Neural crest cell (in vitro differentiated cells): ENCODE results near the gene PEAR1. TPM values are rescaled to one million over a fixed set of nuclear protein-coding genes. Genes with fewer than 3 reads are reported as not detected.
A peak's percentile ranks its signal among the peaks of the same experiment; 100 is the strongest.

Experiments
- DNase-seq: peaks from one replicate; pipeline ENCODE4 v3.0.0; 2021; ENCODE audit warnings: low read depth, mixed read lengths, low spot score
- H3K27ac Mint-ChIP-seq: one replicate; pipeline ENCODE4 v1.8.0; 2021; ENCODE audit warnings: mild to moderate bottlenecking, mixed read lengths; ENCODE audit not compliant: unreplicated experiment
- H3K27me3 Mint-ChIP-seq: 2 replicates; pipeline ENCODE4 v1.8.0; 2021; ENCODE audit warnings: low read depth, mild to moderate bottlenecking, mixed read lengths
- H3K36me3 Mint-ChIP-seq: 2 replicates; pipeline ENCODE4 v1.8.0; 2021; ENCODE audit warnings: low read depth, mild to moderate bottlenecking, mixed read lengths
- H3K4me1 Mint-ChIP-seq: 2 replicates; pipeline ENCODE4 v1.8.0; 2021; ENCODE audit warnings: mixed read lengths
- H3K4me3 Mint-ChIP-seq: one replicate; pipeline ENCODE4 v1.8.0; 2021; ENCODE audit warnings: mild to moderate bottlenecking, mixed read lengths
- H3K9me3 Mint-ChIP-seq: 2 replicates; pipeline ENCODE4 v1.8.0; 2021; ENCODE audit warnings: mixed read lengths
- long read RNA-seq: library from polyadenylated mRNA; unstranded; transcript quantifications from one replicate; pipeline ENCODE4 v2.0.0, GENCODE V29; 2020
- total RNA-seq: library from RNA; stranded (reverse); gene quantifications from 2 replicates; pipeline ENCODE4 v1.2.1, GENCODE V29; 2021
- TF ChIP-seq, protein P1 (sequence below): fragments of 200-600 bp; sonication (generic); conservative IDR thresholded peaks from 2 replicates; pipeline ENCODE4 v1.5.0; 2021; ENCODE audit warnings: antibody characterized with exemption, mild to moderate bottlenecking

The PEAR1 gene, protein sequence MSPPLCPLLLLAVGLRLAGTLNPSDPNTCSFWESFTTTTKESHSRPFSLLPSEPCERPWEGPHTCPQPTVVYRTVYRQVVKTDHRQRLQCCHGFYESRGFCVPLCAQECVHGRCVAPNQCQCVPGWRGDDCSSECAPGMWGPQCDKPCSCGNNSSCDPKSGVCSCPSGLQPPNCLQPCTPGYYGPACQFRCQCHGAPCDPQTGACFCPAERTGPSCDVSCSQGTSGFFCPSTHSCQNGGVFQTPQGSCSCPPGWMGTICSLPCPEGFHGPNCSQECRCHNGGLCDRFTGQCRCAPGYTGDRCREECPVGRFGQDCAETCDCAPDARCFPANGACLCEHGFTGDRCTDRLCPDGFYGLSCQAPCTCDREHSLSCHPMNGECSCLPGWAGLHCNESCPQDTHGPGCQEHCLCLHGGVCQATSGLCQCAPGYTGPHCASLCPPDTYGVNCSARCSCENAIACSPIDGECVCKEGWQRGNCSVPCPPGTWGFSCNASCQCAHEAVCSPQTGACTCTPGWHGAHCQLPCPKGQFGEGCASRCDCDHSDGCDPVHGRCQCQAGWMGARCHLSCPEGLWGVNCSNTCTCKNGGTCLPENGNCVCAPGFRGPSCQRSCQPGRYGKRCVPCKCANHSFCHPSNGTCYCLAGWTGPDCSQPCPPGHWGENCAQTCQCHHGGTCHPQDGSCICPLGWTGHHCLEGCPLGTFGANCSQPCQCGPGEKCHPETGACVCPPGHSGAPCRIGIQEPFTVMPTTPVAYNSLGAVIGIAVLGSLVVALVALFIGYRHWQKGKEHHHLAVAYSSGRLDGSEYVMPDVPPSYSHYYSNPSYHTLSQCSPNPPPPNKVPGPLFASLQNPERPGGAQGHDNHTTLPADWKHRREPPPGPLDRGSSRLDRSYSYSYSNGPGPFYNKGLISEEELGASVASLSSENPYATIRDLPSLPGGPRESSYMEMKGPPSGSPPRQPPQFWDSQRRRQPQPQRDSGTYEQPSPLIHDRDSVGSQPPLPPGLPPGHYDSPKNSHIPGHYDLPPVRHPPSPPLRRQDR
- 6.8 and 6.9 TPM in 2 replicates for total RNA-seq
- long read RNA-seq: 0 reads

DNA sequence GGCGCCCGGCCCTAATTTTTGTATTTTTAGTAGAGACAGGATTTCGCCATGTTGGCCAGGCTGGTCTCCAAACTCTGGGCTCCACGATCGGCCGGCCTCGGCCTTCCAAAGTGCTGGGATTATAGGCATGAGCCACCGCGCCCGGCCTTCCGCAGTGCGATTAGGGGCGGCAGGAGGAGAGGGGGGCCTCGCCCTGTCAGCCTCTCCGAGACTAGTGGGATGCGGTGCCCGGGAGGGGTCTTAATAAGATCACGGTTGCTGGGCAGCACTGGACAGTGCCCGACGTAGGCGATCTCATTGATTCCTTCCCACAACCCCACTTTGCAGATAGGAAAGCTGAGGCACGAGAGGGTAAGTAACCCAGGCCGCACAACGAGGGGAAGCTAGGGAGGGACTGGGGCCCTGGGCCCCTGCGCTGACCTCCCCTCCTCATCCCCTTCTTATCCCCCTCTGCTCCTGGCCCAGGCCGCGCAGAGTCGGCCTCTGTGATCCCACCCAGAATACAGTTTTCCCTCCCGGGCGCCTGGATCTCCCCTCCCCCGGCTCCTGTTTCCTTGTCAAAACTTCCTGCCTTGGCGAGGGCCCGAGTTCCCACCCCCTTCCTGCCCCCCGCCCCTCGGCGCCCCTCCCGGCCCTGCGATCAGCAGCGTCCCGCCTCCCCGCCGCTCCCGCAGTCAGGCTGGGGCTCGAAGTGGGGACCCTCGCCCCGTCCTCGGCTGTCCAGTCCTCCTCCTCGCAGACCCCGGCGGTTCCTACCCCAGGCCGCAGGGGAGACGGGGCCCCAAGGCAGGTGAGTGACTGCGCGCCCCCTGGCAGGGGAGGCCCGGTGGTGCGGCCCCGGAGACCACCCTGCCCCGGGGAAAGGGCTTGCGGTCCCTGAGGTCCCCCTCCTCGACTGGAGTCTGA lies at the start of gene PEAR1:
PEAR1 (plus strand) TSS at position 671 of the 906 bp plus-strand sequence. CDS start 10,209 bp downstream, outside the sequence.
- Mint-ChIP-seq H3K4me3 (peak within 1 kb of the TSS; percentile 67), H3K4me1 (peaks cover 52% of the 10 kb centered on the region), H3K36me3 (no peaks in the 10 kb centered on the region), H3K9me3 (no peaks in the 10 kb centered on the region), H3K27me3 (peaks cover 71% of the 10 kb centered on the region), H3K27ac (no peak within 1 kb of the TSS)
- TF ChIP-seq, protein P1, sequence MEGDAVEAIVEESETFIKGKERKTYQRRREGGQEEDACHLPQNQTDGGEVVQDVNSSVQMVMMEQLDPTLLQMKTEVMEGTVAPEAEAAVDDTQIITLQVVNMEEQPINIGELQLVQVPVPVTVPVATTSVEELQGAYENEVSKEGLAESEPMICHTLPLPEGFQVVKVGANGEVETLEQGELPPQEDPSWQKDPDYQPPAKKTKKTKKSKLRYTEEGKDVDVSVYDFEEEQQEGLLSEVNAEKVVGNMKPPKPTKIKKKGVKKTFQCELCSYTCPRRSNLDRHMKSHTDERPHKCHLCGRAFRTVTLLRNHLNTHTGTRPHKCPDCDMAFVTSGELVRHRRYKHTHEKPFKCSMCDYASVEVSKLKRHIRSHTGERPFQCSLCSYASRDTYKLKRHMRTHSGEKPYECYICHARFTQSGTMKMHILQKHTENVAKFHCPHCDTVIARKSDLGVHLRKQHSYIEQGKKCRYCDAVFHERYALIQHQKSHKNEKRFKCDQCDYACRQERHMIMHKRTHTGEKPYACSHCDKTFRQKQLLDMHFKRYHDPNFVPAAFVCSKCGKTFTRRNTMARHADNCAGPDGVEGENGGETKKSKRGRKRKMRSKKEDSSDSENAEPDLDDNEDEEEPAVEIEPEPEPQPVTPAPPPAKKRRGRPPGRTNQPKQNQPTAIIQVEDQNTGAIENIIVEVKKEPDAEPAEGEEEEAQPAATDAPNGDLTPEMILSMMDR: no peak
- DNase-seq: peak; percentile 25

DNA sequence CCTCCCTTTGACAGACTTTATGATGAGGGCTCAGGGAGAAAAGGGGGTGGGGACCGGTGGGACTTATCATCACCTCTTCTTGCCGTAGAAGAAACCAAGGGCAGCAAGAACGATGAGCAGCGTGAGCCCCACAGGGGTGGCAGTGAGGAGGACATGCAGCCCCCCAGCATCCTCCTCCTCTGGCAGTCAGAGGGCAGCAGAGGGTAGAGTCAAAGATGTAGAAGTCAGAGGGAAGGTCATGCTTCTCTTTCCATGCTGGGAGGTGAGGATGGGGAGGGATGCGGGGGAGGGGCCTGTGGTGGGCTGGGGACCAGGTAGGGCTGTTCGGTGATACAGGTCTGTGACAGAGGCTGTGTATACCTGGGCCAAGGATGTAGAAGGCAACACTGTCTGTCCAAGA lies 49.4 kb upstream of the PEAR1 start:
- DNase-seq: no peak
- Mint-ChIP-seq H3K36me3 (no peaks in the 10 kb centered on the region), H3K4me1 (peaks cover 6% of the 10 kb centered on the region), H3K27ac (no peak overlapping the region), H3K4me3 (no peak overlapping the region), H3K9me3 (peaks cover 6% of the 10 kb centered on the region), H3K27me3 (peaks cover 76% of the 10 kb centered on the region)
- TF ChIP-seq, protein P1: no peak

DNA sequence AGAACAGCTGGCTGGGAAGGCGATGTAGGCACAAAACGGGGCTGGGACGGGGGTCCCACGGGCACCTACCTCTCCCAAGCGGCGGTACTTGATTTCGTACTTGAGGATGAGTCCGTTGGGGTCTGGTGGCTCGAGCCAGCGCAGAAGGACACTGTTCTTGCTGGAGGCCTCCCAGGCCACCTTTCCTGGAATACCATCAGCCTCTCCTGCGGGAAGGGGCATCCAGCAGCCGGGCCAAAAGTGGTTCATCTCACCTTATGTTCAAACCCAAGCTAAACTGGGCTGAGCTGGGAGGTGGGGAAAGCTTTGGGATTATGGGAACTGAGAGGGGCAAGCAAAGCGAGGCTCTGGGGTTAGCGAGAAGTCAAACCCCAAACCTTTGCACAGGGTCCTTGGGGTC lies 48.9 kb upstream of the PEAR1 start:
- TF ChIP-seq, protein P1: no peak

DNA sequence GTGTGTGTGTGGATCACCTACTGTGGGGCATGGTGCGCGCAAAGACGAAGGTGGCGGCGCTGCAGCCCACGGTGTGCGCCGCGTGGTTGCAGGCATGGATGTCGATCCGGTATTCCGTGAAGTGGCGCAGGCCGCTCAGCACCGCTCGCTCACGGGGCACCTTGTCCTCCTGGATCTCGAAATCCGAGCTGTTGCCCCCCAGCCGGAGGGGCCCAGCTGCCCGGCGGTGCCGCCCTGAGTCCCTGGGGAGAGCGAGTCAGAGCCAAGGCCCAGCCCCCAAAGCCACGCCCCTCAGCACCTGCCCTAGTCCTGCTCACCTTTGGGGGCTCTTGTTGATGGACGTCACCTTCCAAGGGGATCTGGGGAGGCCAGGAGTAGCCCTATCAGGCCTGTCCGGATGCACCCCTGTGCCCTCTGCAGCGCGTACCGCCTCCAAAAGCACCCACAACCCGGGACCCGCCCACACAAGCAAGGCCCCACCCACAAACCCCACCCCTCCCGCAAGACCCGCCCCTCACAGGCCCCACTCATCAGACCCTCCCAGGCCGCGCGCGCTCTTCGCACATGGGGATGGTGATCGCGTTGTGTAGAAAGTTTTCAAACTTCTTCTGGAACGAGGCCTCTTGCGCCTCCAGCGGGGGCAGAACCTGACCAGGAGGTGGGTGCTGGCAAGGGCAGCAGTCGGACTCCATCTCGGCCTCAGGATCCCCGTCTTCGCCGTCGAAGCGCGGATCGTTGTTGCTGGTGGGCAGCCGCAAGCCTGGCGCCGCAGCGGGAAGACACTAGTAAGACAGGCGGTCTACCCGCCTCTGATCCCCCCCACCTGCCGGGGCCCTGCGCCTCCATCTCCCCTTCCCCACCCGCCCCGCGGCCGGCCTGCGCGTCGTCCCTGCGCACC lies 48.2 kb upstream of the PEAR1 start:
- H3K9me3 Mint-ChIP-seq: peaks cover 6% of the 10 kb centered on the region
- no peak for DNase-seq
- H3K27ac Mint-ChIP-seq: no peak overlapping the region
- H3K4me1 Mint-ChIP-seq: no peaks in the 10 kb centered on the region
- TF ChIP-seq, protein P1: no peak
- H3K4me3 Mint-ChIP-seq: no peak overlapping the region
- no peaks in the 10 kb centered on the region for H3K36me3 Mint-ChIP-seq
- H3K27me3 Mint-ChIP-seq: peaks cover 83% of the 10 kb centered on the region

More for the DNA sequence above, 48.9 kb upstream of the PEAR1 start:
- Mint-ChIP-seq H3K36me3 (no peaks in the 10 kb centered on the region), H3K4me3 (no peak overlapping the region), H3K27ac (no peak overlapping the region), H3K4me1 (peaks cover 4% of the 10 kb centered on the region), H3K9me3 (peaks cover 6% of the 10 kb centered on the region), H3K27me3 (peaks cover 79% of the 10 kb centered on the region)
- DNase-seq: no peak
